Measurements from ENCODE around the gene ACACB. TPM values are rescaled to one million over a fixed set of nuclear protein-coding genes. Genes with fewer than 3 reads are reported as not detected.

The ACACB gene
- total and polyA plus RNA-seq, 2 donors: 2.0 to 9.5 TPM

- H3K36me3 ChIP-seq (ENCODE audit: control insufficient read depth in 2 of 2, insufficient read depth in 2 of 2, low read length in 1 of 2): peaks cover 19 to 48% of the 10 kb centered on the region in 2 donors
- DNase-seq (ENCODE audit: low read depth in 6 of 9, low spot score in 9 of 9): no peak
- no peaks in the 10 kb centered on the region for H3K9me3 ChIP-seq (ENCODE audit: control insufficient read depth in 2 of 2, insufficient read depth in 1 of 2, low read length in 1 of 2)
- H3K27ac ChIP-seq (ENCODE audit: low read depth in 1 of 2, low read length in 1 of 2): no peak overlapping the region
- 99% methylated on average over 4 of the region's 4 CpGs for WGBS
- no peak overlapping the region for H3K4me3 ChIP-seq (ENCODE audit: low read length in 2 of 2)
- H3K27me3 ChIP-seq (ENCODE audit: control insufficient read depth in 2 of 2, insufficient read depth in 1 of 2, low read length in 1 of 2): no peaks in the 10 kb centered on the region
- peaks cover 11 to 17% of the 10 kb centered on the region in 2 donors for H3K4me1 ChIP-seq (ENCODE audit: control insufficient read depth in 2 of 2, insufficient read depth in 2 of 2, low read length in 2 of 2)
Measured at GRCh38 chr12:109100741-109101140, 15.6 kb upstream of the ACACB start.

DNA sequence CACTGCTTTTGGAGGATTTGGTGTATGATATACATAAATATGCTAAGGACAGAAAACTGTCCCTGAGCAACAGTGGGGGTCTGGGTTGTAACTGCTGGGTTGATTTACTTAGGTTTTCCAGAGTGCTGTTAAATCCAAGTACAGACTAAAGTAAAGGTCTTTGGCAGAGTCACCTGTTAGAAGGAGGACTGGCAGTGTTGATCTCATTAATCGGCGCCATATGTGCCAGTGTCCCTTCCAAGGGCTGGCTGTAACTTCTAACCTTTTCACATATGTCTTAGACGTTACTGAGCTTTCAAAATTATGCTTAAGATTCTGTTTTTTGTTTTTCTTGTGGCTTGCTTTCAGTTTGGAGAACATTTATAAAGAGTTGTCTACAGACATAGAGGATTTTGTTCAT is 13.9 kb upstream of the ACACB start:
- Histone ChIP-seq H3K9me3 (ENCODE audit: control insufficient read depth in 2 of 2, insufficient read depth in 1 of 2, low read length in 1 of 2) (no peaks in the 10 kb centered on the region), H3K27me3 (ENCODE audit: control insufficient read depth in 2 of 2, insufficient read depth in 1 of 2, low read length in 1 of 2) (no peaks in the 10 kb centered on the region), H3K36me3 (ENCODE audit: control insufficient read depth in 2 of 2, insufficient read depth in 2 of 2, low read length in 1 of 2) (peaks cover 24 to 51% of the 10 kb centered on the region in 2 donors), H3K4me1 (ENCODE audit: control insufficient read depth in 2 of 2, insufficient read depth in 2 of 2, low read length in 2 of 2) (peaks cover 7 to 12% of the 10 kb centered on the region in 2 donors), H3K27ac (ENCODE audit: low read depth in 1 of 2, low read length in 1 of 2) (no peak overlapping the region), H3K4me3 (ENCODE audit: low read length in 2 of 2) (no peak overlapping the region)
- no peak for DNase-seq (ENCODE audit: low read depth in 6 of 9, low spot score in 9 of 9)
- 97% methylated on average over 3 of the region's 3 CpGs for WGBS

GRCh38 chr12:109105176-109105575 is 11.2 kb upstream of the ACACB start:
- H3K4me1 ChIP-seq (ENCODE audit: control insufficient read depth in 2 of 2, insufficient read depth in 2 of 2, low read length in 2 of 2): no peaks in the 10 kb centered on the region
- H3K27me3 ChIP-seq (ENCODE audit: control insufficient read depth in 2 of 2, insufficient read depth in 1 of 2, low read length in 1 of 2): no peaks in the 10 kb centered on the region
- DNase-seq (ENCODE audit: low read depth in 6 of 9, low spot score in 9 of 9): no peak
- H3K4me3 ChIP-seq (ENCODE audit: low read length in 2 of 2): no peak overlapping the region
- H3K27ac ChIP-seq (ENCODE audit: low read depth in 1 of 2, low read length in 1 of 2): no peak overlapping the region
- no peaks in the 10 kb centered on the region for H3K9me3 ChIP-seq (ENCODE audit: control insufficient read depth in 2 of 2, insufficient read depth in 1 of 2, low read length in 1 of 2)
- WGBS: 98% methylated on average over 5 of the region's 5 CpGs
- peaks cover 24 to 56% of the 10 kb centered on the region in 2 donors for H3K36me3 ChIP-seq (ENCODE audit: control insufficient read depth in 2 of 2, insufficient read depth in 2 of 2, low read length in 1 of 2)

DNA sequence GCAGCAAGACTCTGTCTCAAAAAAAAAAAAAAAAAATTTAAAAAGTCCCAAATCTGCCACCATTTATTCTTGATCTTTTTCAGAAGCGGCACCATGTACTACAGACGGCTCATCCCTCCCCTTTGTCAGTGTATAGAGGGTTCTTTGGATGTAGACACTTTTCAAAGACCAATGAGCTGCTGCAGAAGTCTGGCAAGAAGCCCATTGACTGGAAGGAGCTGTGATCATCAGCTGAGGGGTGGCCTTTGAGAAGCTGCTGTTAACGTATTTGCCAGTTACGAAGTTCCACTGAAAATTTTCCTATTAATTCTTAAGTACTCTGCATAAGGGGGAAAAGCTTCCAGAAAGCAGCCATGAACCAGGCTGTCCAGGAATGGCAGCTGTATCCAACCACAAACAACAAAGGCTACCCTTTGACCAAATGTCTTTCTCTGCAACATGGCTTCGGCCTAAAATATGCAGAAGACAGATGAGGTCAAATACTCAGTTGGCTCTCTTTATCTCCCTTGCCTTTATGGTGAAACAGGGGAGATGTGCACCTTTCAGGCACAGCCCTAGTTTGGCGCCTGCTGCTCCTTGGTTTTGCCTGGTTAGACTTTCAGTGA is 6.5 kb upstream of the ACACB start:
- no peak for DNase-seq (ENCODE audit: low read depth in 6 of 9, low spot score in 9 of 9)
- H3K36me3 ChIP-seq (ENCODE audit: control insufficient read depth in 2 of 2, insufficient read depth in 2 of 2, low read length in 1 of 2): peaks cover 11 to 22% of the 10 kb centered on the region in 2 donors
- H3K4me1 ChIP-seq (ENCODE audit: control insufficient read depth in 2 of 2, insufficient read depth in 2 of 2, low read length in 2 of 2): peaks cover 0 to 4% of the 10 kb centered on the region in 2 donors

DNA sequence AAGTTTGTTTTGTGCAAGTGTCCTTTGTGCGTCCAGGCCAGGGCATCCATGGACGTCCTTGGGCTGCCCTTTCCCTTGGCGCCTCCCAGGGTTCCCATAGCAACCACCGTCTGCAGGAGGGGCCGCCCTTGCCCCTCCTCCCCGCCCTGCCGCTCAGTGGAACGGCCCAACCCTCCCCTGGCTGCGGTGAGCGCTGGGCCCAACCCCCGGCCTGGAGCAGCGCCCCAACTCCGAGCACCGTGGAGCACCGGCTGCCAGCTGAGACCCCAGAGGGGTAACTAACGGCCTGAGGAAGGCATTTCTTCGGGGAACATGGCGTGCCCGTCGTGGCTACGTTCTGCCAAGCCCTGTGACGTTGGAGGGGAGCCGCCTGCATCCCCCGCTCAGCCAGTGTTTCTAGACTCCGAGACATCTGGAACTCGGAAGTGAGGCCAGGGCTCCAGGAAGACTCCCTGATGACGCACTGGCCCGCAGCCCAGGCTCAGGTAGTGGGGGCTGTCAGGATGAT is 5.3 kb upstream of the ACACB start:
- H3K9me3 ChIP-seq (ENCODE audit: control insufficient read depth in 2 of 2, insufficient read depth in 1 of 2, low read length in 1 of 2): no peaks in the 10 kb centered on the region
- peaks cover 1 to 11% of the 10 kb centered on the region in 2 donors for H3K36me3 ChIP-seq (ENCODE audit: control insufficient read depth in 2 of 2, insufficient read depth in 2 of 2, low read length in 1 of 2)
- peaks cover 0 to 7% of the 10 kb centered on the region in 2 donors for H3K4me1 ChIP-seq (ENCODE audit: control insufficient read depth in 2 of 2, insufficient read depth in 2 of 2, low read length in 2 of 2)
- peak overlapping the region; percentile 8 to 32 for H3K27ac ChIP-seq (ENCODE audit: low read depth in 1 of 2, low read length in 1 of 2)
- peak overlapping the region; percentile 30 to 31 for H3K4me3 ChIP-seq (ENCODE audit: low read length in 2 of 2)
- DNase-seq (ENCODE audit: low read depth in 6 of 9, low spot score in 9 of 9): peak in 4 of 9 donors; percentile 13 to 50 (median 38)
- H3K27me3 ChIP-seq (ENCODE audit: control insufficient read depth in 2 of 2, insufficient read depth in 1 of 2, low read length in 1 of 2): no peaks in the 10 kb centered on the region
- WGBS: 66% methylated on average over 28 of the region's 28 CpGs

More for the DNA sequence above, 6.5 kb upstream of the ACACB start:
- WGBS: 96% methylated on average over 6 of the region's 6 CpGs
- H3K9me3 ChIP-seq (ENCODE audit: control insufficient read depth in 2 of 2, insufficient read depth in 1 of 2, low read length in 1 of 2): no peaks in the 10 kb centered on the region
- H3K27me3 ChIP-seq (ENCODE audit: control insufficient read depth in 2 of 2, insufficient read depth in 1 of 2, low read length in 1 of 2): no peaks in the 10 kb centered on the region
- H3K4me3 ChIP-seq (ENCODE audit: low read length in 2 of 2): no peak overlapping the region
- no peak overlapping the region for H3K27ac ChIP-seq (ENCODE audit: low read depth in 1 of 2, low read length in 1 of 2)

DNA sequence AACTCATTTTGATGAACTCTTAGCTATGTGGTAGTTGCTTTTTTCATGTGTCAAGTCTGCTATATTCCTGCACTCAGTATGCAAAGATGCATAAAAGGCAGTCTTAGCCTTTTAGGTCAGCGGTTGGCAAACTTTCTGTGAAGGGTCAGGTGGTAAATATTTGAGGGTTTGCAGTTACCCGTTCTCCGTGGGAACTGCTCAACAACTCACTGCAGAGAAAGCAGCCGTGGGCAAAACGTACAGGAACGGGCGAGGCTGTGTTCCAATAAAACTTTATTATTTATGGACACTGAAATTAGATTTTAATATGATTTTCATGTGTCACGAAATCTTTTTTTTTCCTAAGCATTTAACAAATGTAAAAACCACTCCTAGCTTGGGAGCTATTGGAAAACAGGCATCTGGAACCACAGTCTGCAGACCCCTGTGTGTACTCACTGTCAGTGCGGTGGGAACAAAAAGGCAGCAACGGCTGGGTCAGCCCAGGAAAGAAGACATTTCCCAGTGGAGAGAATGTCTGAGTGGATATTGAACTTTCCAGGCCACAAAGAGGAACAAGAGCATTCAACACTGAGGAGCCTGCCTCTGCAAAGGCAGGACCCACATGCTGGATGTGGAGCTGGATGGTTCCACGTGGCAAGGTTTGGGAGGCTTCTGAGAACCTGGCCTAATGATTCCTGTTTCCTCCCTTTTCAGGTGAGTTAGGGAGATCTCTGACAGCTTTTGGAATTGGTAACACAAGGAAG is 3.5 kb upstream of the ACACB start:
- Histone ChIP-seq H3K27ac (ENCODE audit: low read depth in 1 of 2, low read length in 1 of 2) (no peak overlapping the region), H3K4me1 (ENCODE audit: control insufficient read depth in 2 of 2, insufficient read depth in 2 of 2, low read length in 2 of 2) (peaks cover 0 to 10% of the 10 kb centered on the region in 2 donors), H3K9me3 (ENCODE audit: control insufficient read depth in 2 of 2, insufficient read depth in 1 of 2, low read length in 1 of 2) (no peaks in the 10 kb centered on the region), H3K27me3 (ENCODE audit: control insufficient read depth in 2 of 2, insufficient read depth in 1 of 2, low read length in 1 of 2) (no peaks in the 10 kb centered on the region), H3K4me3 (ENCODE audit: low read length in 2 of 2) (no peak overlapping the region), H3K36me3 (ENCODE audit: control insufficient read depth in 2 of 2, insufficient read depth in 2 of 2, low read length in 1 of 2) (peaks cover 0 to 8% of the 10 kb centered on the region in 2 donors)
- WGBS: 95% methylated on average over 11 of the region's 11 CpGs
- no peak for DNase-seq (ENCODE audit: low read depth in 6 of 9, low spot score in 9 of 9)

DNA sequence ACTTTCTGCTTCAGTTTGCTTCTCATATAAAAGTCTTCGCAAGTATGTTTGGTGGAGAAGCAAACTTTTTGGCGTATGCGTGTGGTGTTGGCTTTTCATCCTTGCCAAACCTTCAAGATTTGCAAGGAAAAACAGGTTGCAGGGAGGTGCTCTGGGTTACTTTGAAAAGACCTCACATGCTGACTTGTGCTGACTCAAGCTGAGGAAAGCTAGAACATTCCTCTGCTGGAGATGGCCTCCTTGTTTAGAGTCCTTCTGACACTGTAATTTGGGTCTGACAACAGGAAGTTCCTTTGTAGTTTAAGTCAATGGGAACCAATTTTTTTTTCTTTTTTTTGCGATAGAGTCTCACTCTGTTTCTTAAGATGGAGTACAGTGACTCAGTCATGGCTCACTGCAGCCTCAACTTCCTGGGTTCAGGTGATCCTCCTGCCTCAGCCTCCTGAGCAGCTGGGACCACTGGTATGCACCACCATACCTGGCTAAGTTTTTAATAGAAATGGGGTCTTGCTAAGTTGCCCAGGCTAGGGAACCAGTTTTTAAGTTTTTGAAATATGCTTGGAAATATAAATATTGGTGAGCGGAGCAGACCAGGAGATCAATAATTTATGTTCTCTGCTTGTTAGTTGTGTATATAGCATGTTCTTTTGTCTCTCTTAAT is 2.6 kb upstream of the ACACB start:
- no peaks in the 10 kb centered on the region for H3K27me3 ChIP-seq (ENCODE audit: control insufficient read depth in 2 of 2, insufficient read depth in 1 of 2, low read length in 1 of 2)
- H3K4me3 ChIP-seq (ENCODE audit: low read length in 2 of 2): no peak overlapping the region
- no peaks in the 10 kb centered on the region for H3K9me3 ChIP-seq (ENCODE audit: control insufficient read depth in 2 of 2, insufficient read depth in 1 of 2, low read length in 1 of 2)
- peaks cover 0 to 10% of the 10 kb centered on the region in 2 donors for H3K4me1 ChIP-seq (ENCODE audit: control insufficient read depth in 2 of 2, insufficient read depth in 2 of 2, low read length in 2 of 2)
- no peak overlapping the region for H3K27ac ChIP-seq (ENCODE audit: low read depth in 1 of 2, low read length in 1 of 2)
- no peak for DNase-seq (ENCODE audit: low read depth in 6 of 9, low spot score in 9 of 9)
- 99% methylated on average over 5 of the region's 5 CpGs for WGBS
- peaks cover 0 to 8% of the 10 kb centered on the region in 2 donors for H3K36me3 ChIP-seq (ENCODE audit: control insufficient read depth in 2 of 2, insufficient read depth in 2 of 2, low read length in 1 of 2)

DNA sequence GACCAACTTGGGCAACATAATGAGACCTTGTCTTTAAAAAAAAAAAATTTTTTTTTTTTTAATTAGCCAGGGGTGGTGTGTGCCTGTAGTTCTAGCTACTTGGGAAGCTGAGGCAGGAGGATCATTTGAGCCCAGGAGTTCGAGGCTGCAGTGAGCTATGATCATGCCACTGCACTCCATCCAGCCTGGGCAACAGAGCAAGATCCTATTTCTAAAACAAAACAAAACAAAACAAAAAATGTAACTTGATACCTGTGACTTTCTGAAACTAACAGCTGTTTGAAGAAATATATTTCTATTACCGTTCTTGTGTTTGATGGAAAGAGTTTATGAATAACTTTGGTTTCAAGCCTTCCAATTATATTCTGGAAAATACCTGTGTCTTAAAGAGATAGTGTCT is 1.7 kb upstream of the ACACB start:
- H3K9me3 ChIP-seq (ENCODE audit: control insufficient read depth in 2 of 2, insufficient read depth in 1 of 2, low read length in 1 of 2): no peaks in the 10 kb centered on the region
- H3K27ac ChIP-seq (ENCODE audit: low read depth in 1 of 2, low read length in 1 of 2): no peak overlapping the region
- DNase-seq (ENCODE audit: low read depth in 6 of 9, low spot score in 9 of 9): no peak
- no peaks in the 10 kb centered on the region for H3K27me3 ChIP-seq (ENCODE audit: control insufficient read depth in 2 of 2, insufficient read depth in 1 of 2, low read length in 1 of 2)
- H3K4me3 ChIP-seq (ENCODE audit: low read length in 2 of 2): no peak overlapping the region
- 91% methylated on average over 2 of the region's 2 CpGs for WGBS
- peaks cover 0 to 7% of the 10 kb centered on the region in 2 donors for H3K36me3 ChIP-seq (ENCODE audit: control insufficient read depth in 2 of 2, insufficient read depth in 2 of 2, low read length in 1 of 2)
- peaks cover 0 to 10% of the 10 kb centered on the region in 2 donors for H3K4me1 ChIP-seq (ENCODE audit: control insufficient read depth in 2 of 2, insufficient read depth in 2 of 2, low read length in 2 of 2)

- Histone ChIP-seq H3K36me3 (ENCODE audit: control insufficient read depth in 2 of 2, insufficient read depth in 2 of 2, low read length in 1 of 2) (peaks cover 0 to 2% of the 10 kb centered on the region in 2 donors), H3K4me3 (ENCODE audit: low read length in 2 of 2) (no peak overlapping the region), H3K4me1 (ENCODE audit: control insufficient read depth in 2 of 2, insufficient read depth in 2 of 2, low read length in 2 of 2) (peaks cover 0 to 10% of the 10 kb centered on the region in 2 donors), H3K27ac (ENCODE audit: low read depth in 1 of 2, low read length in 1 of 2) (no peak overlapping the region), H3K9me3 (ENCODE audit: control insufficient read depth in 2 of 2, insufficient read depth in 1 of 2, low read length in 1 of 2) (no peaks in the 10 kb centered on the region), H3K27me3 (ENCODE audit: control insufficient read depth in 2 of 2, insufficient read depth in 1 of 2, low read length in 1 of 2) (no peaks in the 10 kb centered on the region)
- WGBS: 95% methylated on average over 3 of the region's 3 CpGs
- DNase-seq (ENCODE audit: low read depth in 6 of 9, low spot score in 9 of 9): no peak
Measured at GRCh38 chr12:109115404-109115757, 1.0 kb upstream of the ACACB start.
